SK-N-SH treated with all-trans-retinoic acid at 6 μM for 48 hours (cell line): ENCODE results near the gene GRAMD2B.

ENCODE experiments used
- ATAC-seq: fragments of 200-7000 bp; cut with Tn5 transposase; 3 replicates; pipeline ENCODE4 v1.9.1; 2020; ENCODE audit warnings: mild to moderate bottlenecking, moderate library complexity
- ARNTL ChIP-seq: fragments of 450-650 bp; formaldehyde crosslinking; IDR thresholded peaks from 2 replicates; pipeline ENCODE4 v1.5.0; 2020; ENCODE audit warnings: low read depth, mild to moderate bottlenecking, moderate library complexity, borderline replicate concordance
- BACH2 ChIP-seq: fragments of 250-450 bp; sonication (Bioruptor Pico); IDR thresholded peaks from 2 replicates; pipeline ENCODE4 v1.9.0; 2021; ENCODE audit warnings: mild to moderate bottlenecking, borderline replicate concordance
- CREB5 ChIP-seq: fragments of 250-450 bp; sonication (Bioruptor Pico); IDR thresholded peaks from 2 replicates; pipeline ENCODE4 v1.5.1; 2020; ENCODE audit warnings: low read depth, mild to moderate bottlenecking, moderate library complexity
- CSDC2 ChIP-seq: fragments of 250-450 bp; sonication (Bioruptor Pico); IDR thresholded peaks from 2 replicates; pipeline ENCODE4 v1.5.0; 2020; ENCODE audit warnings: mild to moderate bottlenecking, moderate library complexity
- CSRNP3 ChIP-seq: fragments of 250-450 bp; sonication (Bioruptor Pico); IDR thresholded peaks from 2 replicates; pipeline ENCODE4 v1.5.1; 2021; ENCODE audit warnings: mild to moderate bottlenecking, moderate library complexity
- ESRRG ChIP-seq: fragments of 250-450 bp; sonication (Bioruptor Pico); IDR thresholded peaks from 2 replicates; pipeline ENCODE4 v1.6.1; 2021; ENCODE audit warnings: mild to moderate bottlenecking
- ISL1 ChIP-seq: fragments of 250-450 bp; sonication (Bioruptor Pico); IDR thresholded peaks from 2 replicates; pipeline ENCODE4 v2.1.2; 2022; ENCODE audit warnings: mild to moderate bottlenecking, moderate library complexity
- PATZ1 ChIP-seq: fragments of 250-450 bp; sonication (Bioruptor Pico); IDR thresholded peaks from 2 replicates; pipeline ENCODE4 v1.8.0; 2020; ENCODE audit warnings: mild to moderate bottlenecking, moderate library complexity, borderline replicate concordance
- POU6F1 ChIP-seq: fragments of 250-450 bp; sonication (Bioruptor Pico); IDR thresholded peaks from 2 replicates; pipeline ENCODE4 v1.8.0; 2021; ENCODE audit warnings: low read depth, mild to moderate bottlenecking, moderate library complexity, borderline replicate concordance
- PPARA ChIP-seq: fragments of 250-450 bp; sonication (Bioruptor Pico); IDR thresholded peaks from 2 replicates; pipeline ENCODE4 v1.5.0; 2020; ENCODE audit warnings: mild to moderate bottlenecking, borderline replicate concordance
- RARB ChIP-seq: fragments of 250-450 bp; sonication (Bioruptor Pico); IDR thresholded peaks from 2 replicates; pipeline ENCODE4 v1.8.0; 2021; ENCODE audit warnings: mild to moderate bottlenecking, moderate library complexity
- TCF4 ChIP-seq: fragments of 250-450 bp; sonication (Bioruptor Pico); IDR thresholded peaks from 2 replicates; pipeline ENCODE4 v1.8.0; 2021; ENCODE audit warnings: mild to moderate bottlenecking, moderate library complexity, borderline replicate concordance
- TOX ChIP-seq: fragments of 250-450 bp; sonication (Bioruptor Pico); IDR thresholded peaks from 2 replicates; pipeline ENCODE4 v1.8.0; 2021; ENCODE audit warnings: mild to moderate bottlenecking, moderate library complexity, borderline replicate concordance
- TSHZ2 ChIP-seq: fragments of 250-450 bp; sonication (Bioruptor Pico); IDR thresholded peaks from 2 replicates; pipeline ENCODE4 v1.5.0; 2020; ENCODE audit warnings: mild to moderate bottlenecking, moderate library complexity
- ZC3H10 ChIP-seq: fragments of 250-450 bp; sonication (Bioruptor Pico); IDR thresholded peaks from 2 replicates; pipeline ENCODE4 v1.5.1; 2021; ENCODE audit warnings: mild to moderate bottlenecking, moderate library complexity
- ZFP3 ChIP-seq: fragments of 250-450 bp; sonication (Bioruptor Pico); IDR thresholded peaks from 2 replicates; pipeline ENCODE4 v1.5.0; 2020; ENCODE audit warnings: mild to moderate bottlenecking, moderate library complexity
- ZFP30 ChIP-seq: fragments of 450-650 bp; formaldehyde crosslinking; IDR thresholded peaks from 2 replicates; pipeline ENCODE4 v1.5.0; 2022; ENCODE audit warnings: mild to moderate bottlenecking, moderate library complexity
- ZNF565 ChIP-seq: fragments of 450-650 bp; formaldehyde crosslinking; conservative IDR thresholded peaks from 2 replicates; pipeline ENCODE4 v1.5.0; 2020; ENCODE audit warnings: low read depth, mild to moderate bottlenecking, moderate library complexity

The GRAMD2B gene

GRCh38 chr5:126446498-126447224, 23.5 kb downstream of the GRAMD2B start:
- no peak for TF ChIP-seq ZNF565 (CRISPR knock-in tag)
- no peak for TF ChIP-seq CREB5 (CRISPR knock-in tag)
- TF ChIP-seq PPARA (CRISPR knock-in tag), result no peak
- no peak for TF ChIP-seq ZFP3 (CRISPR knock-in tag)
- TF ChIP-seq ZFP30 (CRISPR knock-in tag), result no peak
- no peak for TF ChIP-seq RARB
- no peak for TF ChIP-seq PATZ1
- TF ChIP-seq TOX (CRISPR knock-in tag), result no peak
- no peak for TF ChIP-seq POU6F1 (CRISPR knock-in tag)
- TF ChIP-seq TCF4 (CRISPR knock-in tag), result no peak
- TF ChIP-seq ESRRG (CRISPR knock-in tag), result no peak
- no peak for TF ChIP-seq CSDC2
- peak; percentile 77 for ATAC-seq

GRCh38 chr5:126448720-126449119, 25.5 kb downstream of the GRAMD2B start:
- TF ChIP-seq CREB5 (CRISPR knock-in tag), result no peak
- no peak for TF ChIP-seq ZFP3 (CRISPR knock-in tag)
- TF ChIP-seq ZC3H10, result no peak
- no peak for TF ChIP-seq ARNTL (CRISPR knock-in tag)
- no peak for TF ChIP-seq ZFP30 (CRISPR knock-in tag)
- TF ChIP-seq BACH2 (CRISPR knock-in tag), result no peak
- no peak for TF ChIP-seq TSHZ2
- TF ChIP-seq PPARA (CRISPR knock-in tag), result no peak
- TF ChIP-seq ISL1 (CRISPR knock-in tag), result no peak
- TF ChIP-seq PATZ1, result no peak
- TF ChIP-seq CSRNP3 (CRISPR knock-in tag), result no peak
- no peak for TF ChIP-seq CSDC2
- ATAC-seq, result no peak
